ENCODE results near the gene CMSS1.

The CMSS1 gene

GRCh38 chr3:100057716-100058575 is 240.3 kb downstream of the CMSS1 start:
- no peak for DNase-seq (ENCODE audit: low spot score)

- DNase-seq (ENCODE audit: low spot score), result no peak
Observed at GRCh38 chr3:100059472-100059871, 241.8 kb downstream of the CMSS1 start.

DNA sequence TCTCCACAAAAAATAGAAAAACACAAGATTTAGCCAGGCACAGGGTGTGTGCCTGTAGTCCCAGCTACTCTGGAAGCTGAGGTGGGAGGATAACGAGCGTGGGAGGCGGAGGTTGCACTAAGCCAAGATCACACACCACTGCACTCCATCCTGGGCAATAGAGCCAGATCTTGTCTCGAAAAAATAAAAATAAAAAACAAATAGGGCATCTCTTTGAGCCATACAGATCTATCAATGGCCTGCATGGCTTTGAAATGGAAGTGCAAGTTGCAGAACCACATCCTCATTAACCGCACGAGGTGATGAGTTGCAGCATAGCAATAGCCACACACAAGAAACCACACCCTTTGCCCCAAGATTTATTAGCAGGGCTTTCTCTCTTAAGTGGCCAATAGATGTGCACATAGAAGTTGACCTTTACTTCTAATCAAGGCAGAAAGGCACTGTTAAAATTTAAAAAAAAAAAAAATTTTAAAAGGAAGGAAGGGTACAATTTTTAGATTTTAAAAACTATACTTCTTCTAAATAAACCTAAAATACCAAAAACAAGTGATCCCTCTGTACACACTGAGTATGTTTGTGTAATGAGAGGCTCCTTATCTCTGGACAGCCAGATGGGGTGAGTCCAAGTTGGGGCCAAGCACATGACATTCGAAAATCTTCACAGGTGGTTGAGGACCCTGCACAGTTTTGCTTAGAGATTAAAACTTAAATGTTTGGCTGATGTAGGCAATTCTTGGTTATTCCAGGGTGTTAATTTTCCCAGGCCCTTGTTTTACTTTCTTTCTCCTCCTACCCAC is 243.2 kb downstream of the CMSS1 start:
- no peak for DNase-seq (ENCODE audit: low spot score)

DNA sequence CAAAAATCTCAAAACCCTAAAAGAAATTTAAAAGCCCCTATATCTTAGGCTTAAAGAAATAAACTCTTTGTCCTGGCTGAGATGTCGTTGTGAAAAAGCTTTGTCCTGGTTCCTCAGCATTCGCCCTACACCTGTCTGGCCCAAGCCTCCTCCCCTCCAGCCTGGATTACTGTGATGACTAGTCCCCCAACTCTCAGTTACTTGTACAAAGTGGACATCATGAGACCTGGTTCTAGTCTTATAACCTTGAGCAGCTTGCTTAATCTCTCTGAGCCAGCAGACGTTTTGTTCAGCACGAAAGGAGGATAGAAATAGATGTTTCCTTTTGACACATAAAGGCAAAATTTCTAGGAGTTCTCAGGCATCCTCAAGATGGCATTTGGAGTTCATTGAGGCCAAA is 245.0 kb downstream of the CMSS1 start:
- no peak for DNase-seq (ENCODE audit: low spot score)

DNA sequence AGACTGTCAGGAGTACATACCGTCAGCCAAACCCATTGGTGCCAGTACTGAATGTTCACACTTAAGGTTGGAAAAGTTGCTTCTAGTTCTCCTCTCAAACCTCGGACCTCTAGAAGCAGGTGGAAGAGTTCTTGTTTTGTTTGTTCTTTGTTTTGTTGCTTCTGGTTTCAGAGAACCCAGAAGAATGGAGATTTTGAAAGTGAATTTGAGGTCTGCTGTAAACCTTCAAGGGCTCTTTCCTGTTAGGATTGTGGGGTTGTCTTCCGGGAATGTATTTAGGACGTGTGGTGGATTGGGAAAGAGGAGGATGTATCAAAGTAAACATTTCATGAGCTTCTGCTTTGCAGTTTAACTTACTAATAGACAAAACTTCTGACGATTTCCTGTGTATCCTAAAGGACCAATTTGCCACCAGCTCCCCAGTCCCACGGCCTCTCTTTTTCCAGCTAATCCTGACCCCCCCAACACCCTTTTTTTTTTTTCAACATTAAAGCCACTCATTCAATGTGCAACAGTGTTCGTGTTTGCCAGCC is 246.3 kb downstream of the CMSS1 start:
- DNase-seq (ENCODE audit: low spot score), result no peak

GRCh38 chr3:100067589-100067988 is 249.9 kb downstream of the CMSS1 start:
- no peak for DNase-seq (ENCODE audit: low spot score)

DNA sequence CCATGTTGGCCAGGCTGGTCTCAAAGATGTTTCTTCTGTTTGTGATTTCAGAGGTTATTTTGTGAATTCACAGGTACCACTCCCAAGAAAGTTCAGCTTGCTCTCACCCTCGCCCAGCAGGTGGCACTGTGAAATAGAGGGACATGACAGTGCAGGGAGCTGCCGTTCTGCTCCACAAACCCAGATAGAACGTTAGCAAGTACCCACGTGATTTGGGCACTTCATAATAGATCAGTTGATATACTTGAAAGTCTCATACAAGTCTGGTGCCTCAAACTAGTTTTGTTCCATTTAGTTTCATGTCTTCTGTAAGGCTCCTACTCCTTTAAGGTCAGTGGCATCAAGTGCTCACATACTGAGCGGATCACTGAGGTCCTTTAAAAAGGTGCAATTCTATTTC is 251.2 kb downstream of the CMSS1 start:
- peak; percentile 85 for DNase-seq (ENCODE audit: low spot score)

- DNase-seq (ENCODE audit: low spot score), result no peak
Observed at GRCh38 chr3:100069472-100069871, 251.8 kb downstream of the CMSS1 start.

DNA sequence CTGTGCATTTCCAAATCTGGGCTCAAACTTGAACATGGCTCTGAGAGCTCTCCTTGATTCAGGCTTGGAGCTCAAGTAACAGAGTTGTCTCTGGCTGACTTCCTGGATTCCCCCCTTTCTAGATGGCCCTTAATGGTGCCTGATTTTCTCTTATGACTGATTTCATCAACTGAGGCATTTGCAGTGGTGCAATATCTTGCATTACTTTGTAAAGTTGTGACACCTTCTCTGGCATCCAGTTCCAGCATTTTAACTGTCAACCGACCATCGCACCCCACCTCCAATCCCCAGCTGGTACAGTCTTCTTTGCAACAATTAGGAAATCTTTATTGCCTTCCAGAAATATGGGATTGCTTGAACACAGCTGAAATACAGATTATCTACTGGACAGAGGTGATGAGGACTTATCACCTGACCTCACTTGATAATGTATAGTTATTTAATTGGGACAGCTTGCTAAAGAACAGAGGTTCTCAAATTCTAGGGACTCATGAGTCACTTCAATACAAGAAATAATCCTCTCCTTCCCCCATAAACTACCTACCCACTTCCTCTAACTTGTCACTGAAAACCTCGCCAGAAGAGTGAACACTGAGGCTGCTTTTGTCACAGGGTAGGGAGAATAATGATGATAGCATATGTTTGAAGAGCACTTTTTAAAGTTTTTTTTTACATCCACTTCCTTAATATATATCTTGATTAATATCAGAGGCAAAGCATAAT is 254.8 kb downstream of the CMSS1 start:
- DNase-seq (ENCODE audit: low spot score), result no peak

GRCh38 chr3:100073049-100073713 is 255.5 kb downstream of the CMSS1 start:
- no peak for DNase-seq (ENCODE audit: low spot score)

DNA sequence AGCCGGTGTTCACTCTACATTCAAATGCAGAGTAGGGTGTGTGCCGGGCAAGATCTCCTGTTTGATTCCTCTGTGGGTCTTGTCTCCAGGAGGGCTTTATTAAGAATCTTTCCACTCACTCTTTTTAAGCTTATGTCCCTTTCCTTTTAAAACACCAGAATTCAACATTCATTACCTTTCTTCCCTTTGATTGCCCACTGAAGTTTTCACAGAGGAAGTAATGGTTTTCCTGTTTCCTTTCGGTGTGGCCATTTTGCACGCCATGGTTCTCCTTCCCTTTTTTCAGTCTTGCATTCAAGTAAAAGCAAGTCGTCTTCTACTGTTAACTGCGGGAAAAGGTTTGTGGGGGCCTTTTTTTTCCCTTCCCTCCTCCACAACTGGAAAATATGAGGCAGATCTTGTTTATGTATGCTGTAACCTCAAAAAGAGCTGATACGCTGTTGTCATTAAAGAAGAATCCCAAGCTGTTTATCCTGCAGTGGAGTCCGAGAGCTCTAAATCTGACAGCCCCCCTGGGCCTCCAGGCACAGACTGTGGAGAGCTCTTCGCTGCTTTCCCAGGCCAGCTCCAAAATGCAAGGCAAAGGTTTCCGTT is 256.1 kb downstream of the CMSS1 start:
- no peak for DNase-seq (ENCODE audit: low spot score)

DNA sequence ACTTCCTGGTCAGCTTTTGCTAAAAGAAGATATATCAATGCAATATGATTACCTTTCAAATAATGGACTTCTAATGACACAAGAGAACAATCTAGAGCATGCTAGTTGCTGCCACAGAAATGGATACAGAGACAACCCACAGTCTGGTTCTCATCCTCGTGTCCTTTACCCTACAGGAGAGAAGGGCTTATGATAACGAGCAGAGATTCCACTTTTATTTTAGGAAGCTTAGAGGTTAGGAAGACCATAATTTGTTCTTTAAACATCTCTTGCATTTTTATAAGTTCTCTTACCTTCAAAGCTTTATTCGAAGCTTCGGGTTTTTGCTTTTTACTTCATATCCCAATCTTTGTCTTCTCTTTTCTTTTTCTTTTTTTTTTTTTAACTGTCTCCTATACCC is 257.5 kb downstream of the CMSS1 start:
- no peak for DNase-seq (ENCODE audit: low spot score)

- no peak for DNase-seq (ENCODE audit: low spot score)
Observed at GRCh38 chr3:100075851-100076730, 258.4 kb downstream of the CMSS1 start.

DNA sequence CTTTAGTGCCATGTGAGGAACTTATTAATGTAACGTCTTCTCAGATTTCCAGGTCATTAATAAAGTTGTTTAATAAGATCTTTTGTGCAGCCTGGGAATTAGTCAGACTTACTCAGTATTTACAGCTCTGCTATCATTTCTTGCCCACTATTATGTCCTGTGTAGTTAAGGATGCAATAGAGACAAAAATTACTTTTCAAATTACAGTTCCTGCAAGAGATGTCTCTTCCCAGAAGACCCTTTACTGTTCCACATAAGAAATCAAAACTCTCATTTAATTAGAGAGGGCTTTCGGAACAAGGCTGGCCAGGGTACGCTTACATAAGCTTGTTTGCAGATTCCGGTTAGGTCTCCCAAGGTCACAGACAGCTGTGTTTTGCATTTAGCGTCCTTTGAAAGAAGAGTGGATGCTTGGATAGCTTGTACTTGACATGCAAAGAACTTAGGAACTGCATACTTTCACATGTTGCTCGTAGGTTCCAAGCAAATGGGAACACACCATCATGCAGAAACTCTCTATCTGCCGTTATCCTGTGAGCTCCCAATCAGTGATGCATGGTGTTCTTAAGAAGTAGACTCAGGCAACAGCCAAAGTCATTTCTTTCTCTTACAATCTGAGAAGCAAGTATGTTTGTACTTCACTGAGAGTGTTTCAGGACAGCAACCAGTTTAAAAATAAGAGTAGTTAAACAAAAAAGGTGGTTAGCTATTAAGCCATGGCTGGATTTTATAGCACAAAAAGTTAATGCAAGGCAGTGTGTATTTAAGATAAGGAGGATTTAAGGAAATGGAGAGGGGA is 259.3 kb downstream of the CMSS1 start:
- DNase-seq (ENCODE audit: low spot score), result no peak

DNA sequence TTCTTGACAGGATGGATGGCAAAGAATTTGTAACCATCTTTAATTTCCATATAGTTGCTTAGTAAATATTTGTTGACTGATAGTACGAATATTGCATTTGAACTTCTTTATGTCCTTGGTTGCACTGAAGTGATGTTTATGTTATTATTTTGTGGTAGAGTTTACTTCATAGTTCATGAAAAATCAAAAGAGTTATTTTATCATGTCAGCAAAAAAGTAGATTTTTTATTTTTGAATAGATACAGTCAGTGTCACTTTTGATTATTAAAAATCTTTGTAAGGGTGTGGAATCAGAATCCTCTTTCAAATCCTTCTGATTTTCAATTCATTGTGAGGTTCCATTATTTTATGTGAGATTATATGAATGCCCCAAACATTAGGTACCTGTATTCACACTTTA is 261.7 kb downstream of the CMSS1 start:
- no peak for DNase-seq (ENCODE audit: low spot score)

GRCh38 chr3:100080573-100080972 is 262.9 kb downstream of the CMSS1 start:
- DNase-seq (ENCODE audit: low spot score), result no peak

DNA sequence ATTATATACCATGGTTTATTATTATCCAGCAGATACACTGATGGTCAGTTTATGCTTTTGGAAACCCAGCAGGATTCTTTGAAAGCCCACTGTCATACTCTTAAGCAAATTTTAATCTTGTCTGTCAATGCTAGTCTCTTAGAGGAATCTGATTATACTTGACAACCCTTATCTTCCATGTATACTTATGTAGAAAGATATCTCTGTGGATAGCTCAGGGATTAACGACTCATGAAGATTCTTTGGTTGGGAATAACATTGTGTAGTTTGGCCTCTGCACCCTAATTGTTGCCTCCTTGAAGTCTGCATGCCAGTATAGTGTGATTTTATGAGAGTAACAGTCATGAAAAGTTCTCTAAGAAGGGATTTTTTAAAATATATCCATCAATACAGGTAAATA is 263.6 kb downstream of the CMSS1 start:
- DNase-seq (ENCODE audit: low spot score), result no peak

- DNase-seq (ENCODE audit: low spot score), result no peak
Observed at GRCh38 chr3:100081986-100082692, 264.5 kb downstream of the CMSS1 start.

- no peak for DNase-seq (ENCODE audit: low spot score)
Observed at GRCh38 chr3:100082714-100083113, 265.1 kb downstream of the CMSS1 start.

All from germinal center (tissue), 1 donor.